ENCODE results near the gene FRAT1. TPM values are rescaled to one million over a fixed set of nuclear protein-coding genes. Genes with fewer than 3 reads are reported as not detected.

FRAT1 gene
- total RNA-seq, 1 donor from 2014 or later = 10.4 TPM

GRCh38 chr10:97292097-97292861 is 26.8 kb upstream of the FRAT1 start, which contains the start of gene ARHGAP19:
ARHGAP19 (minus strand) TSS chr10:97292637; CDS start chr10:97292627, 10 bp downstream.
- peaks cover 6% of the 10 kb centered on the region for H3K4me1 ChIP-seq
- H3K27ac ChIP-seq = peak within 1 kb of the TSS; percentile 98
- ATAC-seq (peak; percentile 99), DNase-seq (peak; percentile 93)
- peaks cover 3% of the 10 kb centered on the region for H3K36me3 ChIP-seq
- peak within 1 kb of the TSS; percentile 89 for H3K4me3 ChIP-seq
- intact Hi-C loops (cut with DNase I) = no loop called here
- H3K9me3 ChIP-seq = no peaks in the 10 kb centered on the region
- H3K27me3 ChIP-seq = no peaks in the 10 kb centered on the region
- peak; percentile 18 for TF ChIP-seq CTCF (IDR thresholded peaks at IDR 0.05)

- H3K36me3 ChIP-seq = no peaks in the 10 kb centered on the region
- peaks cover 6% of the 10 kb centered on the region for H3K4me1 ChIP-seq
- no peak overlapping the region for H3K4me3 ChIP-seq
- ATAC-seq (no peak), DNase-seq (no peak)
- TF ChIP-seq CTCF (IDR thresholded peaks at IDR 0.05) = no peak
- intact Hi-C loops (cut with DNase I) = no loop called here
- no peak overlapping the region for H3K27ac ChIP-seq
- H3K27me3 ChIP-seq = no peaks in the 10 kb centered on the region
- no peaks in the 10 kb centered on the region for H3K9me3 ChIP-seq
Measured at GRCh38 chr10:97292862-97293198, 26.2 kb upstream of the FRAT1 start.

- Histone ChIP-seq H3K4me3 (no peak overlapping the region), H3K36me3 (no peaks in the 10 kb centered on the region), H3K27me3 (no peaks in the 10 kb centered on the region), H3K9me3 (no peaks in the 10 kb centered on the region), H3K4me1 (no peaks in the 10 kb centered on the region), H3K27ac (no peak overlapping the region)
- intact Hi-C loops (cut with DNase I) = no loop called here
- ATAC-seq (peak; percentile 66), DNase-seq (no peak)
- no peak for TF ChIP-seq CTCF (IDR thresholded peaks at IDR 0.05)
Measured at GRCh38 chr10:97297556-97298222, 21.4 kb upstream of the FRAT1 start.

DNA sequence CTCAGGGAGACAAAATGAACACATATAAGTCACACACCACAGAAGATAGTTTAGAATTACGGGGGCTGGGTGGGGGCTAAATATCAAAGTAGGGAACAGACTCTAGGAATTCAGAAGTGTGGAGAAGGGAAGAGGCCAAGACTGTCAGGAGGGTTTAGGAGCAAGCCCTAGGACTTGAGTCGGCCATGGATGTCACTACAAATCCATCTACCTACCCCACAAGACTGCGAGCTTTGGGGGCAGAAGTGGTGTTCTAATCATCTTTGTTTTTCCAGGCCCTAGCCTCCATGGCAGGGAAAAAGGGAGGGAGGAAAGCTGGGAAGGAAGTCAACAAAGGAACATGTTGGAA is 20.9 kb upstream of the FRAT1 start:
- Histone ChIP-seq H3K9me3 (no peaks in the 10 kb centered on the region), H3K36me3 (no peaks in the 10 kb centered on the region), H3K27ac (no peak overlapping the region), H3K27me3 (no peaks in the 10 kb centered on the region), H3K4me3 (no peak overlapping the region), H3K4me1 (no peaks in the 10 kb centered on the region)
- ATAC-seq = no peak
- intact Hi-C loops (cut with DNase I) = no loop called here
- DNase-seq = no peak
- TF ChIP-seq CTCF (IDR thresholded peaks at IDR 0.05) = no peak

GRCh38 chr10:97300980-97301379 is 18.1 kb upstream of the FRAT1 start:
- Histone ChIP-seq H3K4me1 (no peaks in the 10 kb centered on the region), H3K27me3 (no peaks in the 10 kb centered on the region), H3K27ac (no peak overlapping the region), H3K9me3 (no peaks in the 10 kb centered on the region), H3K36me3 (no peaks in the 10 kb centered on the region), H3K4me3 (no peak overlapping the region)
- intact Hi-C loops (cut with DNase I) = no loop called here
- ATAC-seq (no peak), DNase-seq (no peak)
- TF ChIP-seq CTCF (IDR thresholded peaks at IDR 0.05) = no peak
